GM23338 (cell line): Measurements from ENCODE around the gene TPPP3.
"Not testable (repeated sequence)": the region's sequence is repeated elsewhere in the genome, so short reads cannot be mapped to it uniquely, and the experiment has no call there.

Source experiments
- CREB1 ChIP-seq: fragments of 250-450 bp; sonication (Bioruptor Pico); IDR thresholded peaks from 2 replicates; pipeline ENCODE4 v1.5.0; 2020; ENCODE audit warnings: low read depth, mild to moderate bottlenecking, moderate library complexity
- CTCF ChIP-seq, 2 experiments: fragments of 200-600 bp in 1 of 2; sonication (generic) in 1 of 2; conservative IDR thresholded peaks; 2 replicates each; pipeline versions ENCODE4 v1.5.1 to v1.6.1; 2016 to 2017; ENCODE audit warnings: antibody characterized with exemption in 2 of 2, low read depth in 2 of 2, mild to moderate bottlenecking in 2 of 2, moderate library complexity in 1 of 2
- EZH2 ChIP-seq: fragments of 200-600 bp; sonication (generic); IDR thresholded peaks from one replicate; pipeline ENCODE4 v1.8.0; 2017; ENCODE audit warnings: antibody characterized with exemption, mild to moderate bottlenecking, low read depth; ENCODE audit not compliant: unreplicated experiment
- EZH2phosphoT487 ChIP-seq: fragments of 200-600 bp; sonication (generic); IDR thresholded peaks from one replicate; pipeline ENCODE4 v1.8.1; 2018; ENCODE audit warnings: antibody characterized with exemption; ENCODE audit not compliant: unreplicated experiment
- JUNB ChIP-seq: IDR thresholded peaks from one replicate; pipeline ENCODE4 v1.6.1; 2016; ENCODE audit warnings: antibody characterized with exemption; ENCODE audit not compliant: unreplicated experiment
- POLR2AphosphoS5 ChIP-seq: IDR thresholded peaks from 2 replicates; pipeline ENCODE4 v1.6.1; 2016; ENCODE audit warnings: antibody characterized with exemption, low read depth
- REST ChIP-seq: IDR thresholded peaks from one replicate; pipeline ENCODE4 v1.6.1; 2018; ENCODE audit warnings: antibody characterized with exemption; ENCODE audit not compliant: unreplicated experiment
- STAT1 ChIP-seq: IDR thresholded peaks from one replicate; pipeline ENCODE4 v1.6.1; 2016; ENCODE audit warnings: antibody characterized with exemption; ENCODE audit not compliant: unreplicated experiment
- ZNF114 ChIP-seq: fragments of 250-450 bp; sonication (Bioruptor Pico); IDR thresholded peaks from 2 replicates; pipeline ENCODE4 v1.5.0; 2020; ENCODE audit warnings: mild to moderate bottlenecking, moderate library complexity
- ZNF462 ChIP-seq: fragments of 250-450 bp; sonication (Bioruptor Pico); IDR thresholded peaks from 2 replicates; pipeline ENCODE4 v1.5.0; 2020; ENCODE audit warnings: mild to moderate bottlenecking, moderate library complexity

GRCh38 chr16:67376012-67376411 lies 17.3 kb downstream of the TPPP3 start:
- TF ChIP-seq CTCF (conservative IDR thresholded peaks at IDR 0.05; ENCODE audit: low read depth in 2 of 2); REST; POLR2AphosphoS5; EZH2phosphoT487; EZH2; JUNB; ZNF114 (CRISPR knock-in tag); ZNF462 (CRISPR knock-in tag); CREB1; STAT1: not testable (repeated sequence)
